ENCODE data around the gene KIF1A.

DNA sequence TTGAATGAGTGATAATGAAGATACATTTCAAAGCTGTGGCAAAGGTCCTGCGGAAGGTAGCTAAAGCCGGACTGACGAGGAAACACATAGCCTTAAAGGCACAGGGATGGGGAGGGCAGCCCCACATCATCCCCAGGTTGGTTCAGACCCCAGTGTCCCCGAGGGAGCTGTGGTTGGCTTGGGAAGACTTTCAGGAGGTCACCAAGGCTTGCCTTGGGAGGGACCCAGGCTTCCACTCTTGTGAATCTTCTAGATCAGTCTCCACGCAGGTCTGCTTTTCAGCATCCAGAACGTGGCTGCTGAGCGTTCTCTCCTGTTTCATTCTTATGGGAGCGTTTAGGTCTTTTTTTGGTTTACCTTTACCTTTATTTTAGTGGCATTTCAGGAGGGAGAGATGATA lies 16.8 kb downstream of the KIF1A start:
- TF ChIP-seq, protein P1, sequence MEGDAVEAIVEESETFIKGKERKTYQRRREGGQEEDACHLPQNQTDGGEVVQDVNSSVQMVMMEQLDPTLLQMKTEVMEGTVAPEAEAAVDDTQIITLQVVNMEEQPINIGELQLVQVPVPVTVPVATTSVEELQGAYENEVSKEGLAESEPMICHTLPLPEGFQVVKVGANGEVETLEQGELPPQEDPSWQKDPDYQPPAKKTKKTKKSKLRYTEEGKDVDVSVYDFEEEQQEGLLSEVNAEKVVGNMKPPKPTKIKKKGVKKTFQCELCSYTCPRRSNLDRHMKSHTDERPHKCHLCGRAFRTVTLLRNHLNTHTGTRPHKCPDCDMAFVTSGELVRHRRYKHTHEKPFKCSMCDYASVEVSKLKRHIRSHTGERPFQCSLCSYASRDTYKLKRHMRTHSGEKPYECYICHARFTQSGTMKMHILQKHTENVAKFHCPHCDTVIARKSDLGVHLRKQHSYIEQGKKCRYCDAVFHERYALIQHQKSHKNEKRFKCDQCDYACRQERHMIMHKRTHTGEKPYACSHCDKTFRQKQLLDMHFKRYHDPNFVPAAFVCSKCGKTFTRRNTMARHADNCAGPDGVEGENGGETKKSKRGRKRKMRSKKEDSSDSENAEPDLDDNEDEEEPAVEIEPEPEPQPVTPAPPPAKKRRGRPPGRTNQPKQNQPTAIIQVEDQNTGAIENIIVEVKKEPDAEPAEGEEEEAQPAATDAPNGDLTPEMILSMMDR (IDR thresholded peaks at IDR 0.05; ENCODE audit: insufficient read depth, low read length): no peak
- no peak for TF ChIP-seq SPI1 (IDR thresholded peaks at IDR 0.05; ENCODE audit: borderline replicate concordance, low read depth)

Data from HL-60 (cell line).